CD4-positive, alpha-beta T cell treated with Interleukin-2 at 100 ng/mL for 4 hours (primary cell): ENCODE data around the gene MYL9.

Experiments used
- DNase-seq: peaks from one replicate; pipeline ENCODE4 v3.0.0-alpha.2; 2020; ENCODE audit warnings: low spot score

Gene MYL9

GRCh38 chr20:36526521-36527011 is 14.8 kb upstream of the MYL9 start:
- no peak for DNase-seq

GRCh38 chr20:36527331-36528125 is 13.8 kb upstream of the MYL9 start:
- no peak for DNase-seq

GRCh38 chr20:36528176-36528874 is 13.0 kb upstream of the MYL9 start:
- no peak for DNase-seq

GRCh38 chr20:36528875-36529417 is 12.4 kb upstream of the MYL9 start:
- DNase-seq = no peak

- no peak for DNase-seq
Observed at GRCh38 chr20:36532388-36532787, 8.9 kb upstream of the MYL9 start.

GRCh38 chr20:36532822-36533221 is 8.5 kb upstream of the MYL9 start:
- no peak for DNase-seq

GRCh38 chr20:36538026-36538722 is 3.1 kb upstream of the MYL9 start:
- DNase-seq = no peak

- no peak for DNase-seq
Observed at GRCh38 chr20:36540551-36541211, 638 bp upstream of the MYL9 start.

- DNase-seq = no peak
Observed at GRCh38 chr20:36541768-36542488, 609 bp downstream of the MYL9 start.

- DNase-seq = no peak
Observed at GRCh38 chr20:36542516-36543183, 1.3 kb downstream of the MYL9 start.

GRCh38 chr20:36543184-36544133 is 2.1 kb downstream of the MYL9 start:
- DNase-seq = no peak

GRCh38 chr20:36544134-36545018 is 3.1 kb downstream of the MYL9 start:
- no peak for DNase-seq

GRCh38 chr20:36546111-36546736 is 4.9 kb downstream of the MYL9 start:
- no peak for DNase-seq

GRCh38 chr20:36547186-36548005 is 6.1 kb downstream of the MYL9 start:
- DNase-seq = no peak

- DNase-seq = no peak
Observed at GRCh38 chr20:36548006-36548315, 6.6 kb downstream of the MYL9 start.

GRCh38 chr20:36548704-36549627 is 7.6 kb downstream of the MYL9 start:
- DNase-seq = no peak
